ENCODE data around the gene CD109.
"Not testable (repeated sequence)": the region's sequence is repeated elsewhere in the genome, so short reads cannot be mapped to it uniquely, and the experiment has no call there.

CD109 gene

GRCh38 chr6:73797861-73798260 is 101.9 kb downstream of the CD109 start:
- CTCF ChIA-PET: interaction anchor here (0.6 to 2.3 kb wide), 7 partner anchors 9 to 1411 kb away, joined by 3 to 9 read pairs (median 4); no protein-coding TSS in a partner anchor
- no peak for TF ChIP-seq CTCF (IDR thresholded peaks at IDR 0.05; ENCODE audit: insufficient read depth, low read length, missing control alignments)
- POLR2A ChIA-PET: no interaction called here
- DNase-seq (ENCODE audit: low read depth, low spot score): no peak
- no peak overlapping the region for H3K4me3 ChIP-seq (ENCODE audit: low read depth, low read length)

GRCh38 chr6:73798592-73798991 is 102.6 kb downstream of the CD109 start:
- CTCF ChIA-PET: interaction anchor here (1.1 to 1.3 kb wide), 2 partner anchors 31 to 59 kb away, joined by 3 to 4 read pairs; no protein-coding TSS in a partner anchor
- peak; percentile 89 for DNase-seq (ENCODE audit: low read depth, low spot score)
- POLR2A ChIA-PET: no interaction called here
- no peak overlapping the region for H3K4me3 ChIP-seq (ENCODE audit: low read depth, low read length)
- TF ChIP-seq CTCF (IDR thresholded peaks at IDR 0.05; ENCODE audit: insufficient read depth, low read length, missing control alignments): peak; percentile 52

- ChIA-PET POLR2A (no interaction called here), CTCF (interaction anchor here (0.8 to 1.1 kb wide), 2 partner anchors 11 to 1408 kb away, joined by 3 read pairs; no protein-coding TSS in a partner anchor)
- H3K4me3 ChIP-seq (ENCODE audit: low read depth, low read length): no peak overlapping the region
- no peak for TF ChIP-seq CTCF (IDR thresholded peaks at IDR 0.05; ENCODE audit: insufficient read depth, low read length, missing control alignments)
- no peak for DNase-seq (ENCODE audit: low read depth, low spot score)
Measured at GRCh38 chr6:73800997-73801396, 105.0 kb downstream of the CD109 start.

GRCh38 chr6:73801652-73802268 is 105.8 kb downstream of the CD109 start:
- TF ChIP-seq CTCF (IDR thresholded peaks at IDR 0.05; ENCODE audit: insufficient read depth, low read length, missing control alignments): no peak
- no peak for DNase-seq (ENCODE audit: low read depth, low spot score)
- ChIA-PET CTCF (interaction anchor here (1.1 to 1.5 kb wide), 2 partner anchors 11 to 69 kb away, joined by 3 to 4 read pairs; no protein-coding TSS in a partner anchor), POLR2A (no interaction called here)
- no peak overlapping the region for H3K4me3 ChIP-seq (ENCODE audit: low read depth, low read length)

GRCh38 chr6:73802366-73802765 is 106.4 kb downstream of the CD109 start:
- no peak for TF ChIP-seq CTCF (IDR thresholded peaks at IDR 0.05; ENCODE audit: insufficient read depth, low read length, missing control alignments)
- no peak overlapping the region for H3K4me3 ChIP-seq (ENCODE audit: low read depth, low read length)
- no peak for DNase-seq (ENCODE audit: low read depth, low spot score)
- CTCF ChIA-PET: interaction anchor here (0.7 to 1.5 kb wide), 6 partner anchors 9 to 69 kb away, joined by 3 to 4 read pairs (median 3); no protein-coding TSS in a partner anchor
- POLR2A ChIA-PET: interaction anchor here (0.6 kb wide), 1 partner anchor 148 kb away, joined by 5 read pairs; the partner anchor contains the start of gene SLC17A5

- peak; percentile 98 for DNase-seq (ENCODE audit: low read depth, low spot score)
- TF ChIP-seq CTCF (IDR thresholded peaks at IDR 0.05; ENCODE audit: insufficient read depth, low read length, missing control alignments): peak; percentile 62
- ChIA-PET POLR2A (interaction anchor here (0.6 to 1.2 kb wide), 2 partner anchors 1403 to 1481 kb away, joined by 3 to 5 read pairs; partner anchors contain the start of gene COL12A1), CTCF (interaction anchor here (0.9 to 2.3 kb wide), 8 partner anchors 11 to 1403 kb away, joined by 3 to 11 read pairs (median 4); no protein-coding TSS in a partner anchor)
- H3K4me3 ChIP-seq (ENCODE audit: low read depth, low read length): no peak overlapping the region
Measured at GRCh38 chr6:73803562-73804241, 107.7 kb downstream of the CD109 start.

GRCh38 chr6:73805221-73805620 is 109.2 kb downstream of the CD109 start:
- CTCF ChIA-PET: interaction anchor here (1.1 to 2.3 kb wide), 2 partner anchors 9 to 11 kb away, joined by 3 to 11 read pairs; no protein-coding TSS in a partner anchor
- DNase-seq (ENCODE audit: low read depth, low spot score); POLR2A ChIA-PET; H3K4me3 ChIP-seq (ENCODE audit: low read depth, low read length): not testable (repeated sequence)

- H3K4me3 ChIP-seq (ENCODE audit: low read depth, low read length); POLR2A ChIA-PET; DNase-seq (ENCODE audit: low read depth, low spot score); CTCF ChIA-PET: not testable (repeated sequence)
Measured at GRCh38 chr6:73805982-73806381, 110.0 kb downstream of the CD109 start.

All from AG04449 (cell line).